Peyer's patch (tissue), 4 donors: ENCODE data around the gene SERPINB3. TPM values are rescaled to one million over a fixed set of nuclear protein-coding genes. Genes with fewer than 3 reads are reported as not detected.

Experiments
- DNase-seq, 3 donors: peaks; one replicate each; pipeline ENCODE4 v3.0.0-alpha.2; 2017 to 2019
- H3K27ac ChIP-seq, 4 donors: fragments of 200-600 bp; sonication (generic); one replicate each; pipeline ENCODE4 v1.5.1; 2016 to 2019
- H3K27me3 ChIP-seq, 2 donors: fragments of 200-600 bp; sonication (generic); one replicate each; pipeline ENCODE4 v1.5.1; 2019
- H3K36me3 ChIP-seq, 3 donors: fragments of 200-600 bp; sonication (generic); one replicate each; pipeline ENCODE4 v1.5.1; 2016 to 2019
- H3K4me1 ChIP-seq, 4 donors: fragments of 200-600 bp; sonication (generic); one replicate each; pipeline ENCODE4 v1.5.1; 2016 to 2019
- H3K4me3 ChIP-seq, 4 donors: fragments of 200-600 bp; sonication (generic); 1 replicate in 3 of 4; 2 replicates in 1 of 4; pipeline ENCODE4 v1.5.1; 2016 to 2019; ENCODE audit warnings: mild to moderate bottlenecking in 1 of 4
- H3K9me3 ChIP-seq, 4 donors: fragments of 200-600 bp; sonication (generic); one replicate each; pipeline ENCODE4 v1.5.1; 2016 to 2019; ENCODE audit warnings: mild to moderate bottlenecking in 1 of 4
- CTCF ChIP-seq, 6 experiments: fragments of 450-650 bp in 4 of 6; fragments of 200-600 bp in 2 of 6; sonication (generic) in 1 of 6; IDR thresholded peaks; one replicate each; pipeline ENCODE4 v1.5.1; 2017 to 2019; ENCODE audit warnings: antibody characterized with exemption in 6 of 6, mild to moderate bottlenecking in 3 of 6, moderate library complexity in 1 of 6
- POLR2A ChIP-seq, 2 donors: fragments of 450-650 bp; IDR thresholded peaks; one replicate each; pipeline ENCODE4 v1.5.1; 2017; ENCODE audit warnings: antibody characterized with exemption in 2 of 2, mild to moderate bottlenecking in 2 of 2, moderate library complexity in 2 of 2
- total RNA-seq, 4 donors: library from RNA; depleted of rRNA; stranded (reverse); fragments of >200 nt; gene quantifications; one replicate each; pipeline ENCODE4 v1.1.0, GENCODE V29; 2016

SERPINB3 gene
- total RNA-seq, 4 donors from 2014 or later, result not detected

- no peak overlapping the region for H3K27ac ChIP-seq
- H3K4me1 ChIP-seq, result no peaks in the 10 kb centered on the region
- no peaks in the 10 kb centered on the region for H3K27me3 ChIP-seq
- H3K36me3 ChIP-seq, result no peaks in the 10 kb centered on the region
- no peak overlapping the region for H3K4me3 ChIP-seq
- no peaks in the 10 kb centered on the region for H3K9me3 ChIP-seq
- DNase-seq, result no peak
- TF ChIP-seq CTCF (IDR thresholded peaks at IDR 0.05) (no peak), POLR2A (IDR thresholded peaks at IDR 0.05) (no peak)
Observed at GRCh38 chr18:63700501-63700900, 38.8 kb upstream of the SERPINB3 start.

DNA sequence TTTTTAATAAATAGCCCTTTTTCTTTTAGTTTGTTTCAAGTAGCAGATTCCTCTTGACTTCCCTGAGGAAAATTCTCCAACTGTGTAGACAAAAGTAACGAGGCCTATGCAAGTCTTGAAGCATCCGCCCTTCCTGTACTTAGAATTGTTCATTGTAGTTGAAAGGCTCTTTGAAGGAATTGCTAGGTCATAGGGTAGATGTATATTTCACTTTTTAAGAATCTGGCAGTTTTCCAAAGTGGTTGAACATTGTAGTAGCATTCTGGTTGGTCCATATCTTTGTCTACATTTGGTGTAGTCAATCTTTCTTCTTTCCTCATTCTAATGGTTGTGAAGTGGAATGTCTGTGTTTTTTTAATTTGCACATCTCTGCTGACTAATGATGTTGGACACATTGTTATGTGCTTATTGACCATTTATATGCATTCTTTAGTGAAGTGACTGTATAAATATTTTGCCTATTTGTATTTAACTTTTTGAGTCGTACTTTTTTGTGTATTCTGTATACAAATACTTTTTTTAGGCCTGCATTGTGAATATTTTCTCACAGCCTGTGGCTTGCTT, 35.5 kb upstream of the SERPINB3 start:
- Histone ChIP-seq H3K9me3 (no peaks in the 10 kb centered on the region), H3K4me1 (no peaks in the 10 kb centered on the region), H3K4me3 (no peak overlapping the region), H3K36me3 (no peaks in the 10 kb centered on the region), H3K27ac (no peak overlapping the region), H3K27me3 (no peaks in the 10 kb centered on the region)
- TF ChIP-seq CTCF (IDR thresholded peaks at IDR 0.05) (no peak), POLR2A (IDR thresholded peaks at IDR 0.05) (no peak)
- no peak for DNase-seq

DNA sequence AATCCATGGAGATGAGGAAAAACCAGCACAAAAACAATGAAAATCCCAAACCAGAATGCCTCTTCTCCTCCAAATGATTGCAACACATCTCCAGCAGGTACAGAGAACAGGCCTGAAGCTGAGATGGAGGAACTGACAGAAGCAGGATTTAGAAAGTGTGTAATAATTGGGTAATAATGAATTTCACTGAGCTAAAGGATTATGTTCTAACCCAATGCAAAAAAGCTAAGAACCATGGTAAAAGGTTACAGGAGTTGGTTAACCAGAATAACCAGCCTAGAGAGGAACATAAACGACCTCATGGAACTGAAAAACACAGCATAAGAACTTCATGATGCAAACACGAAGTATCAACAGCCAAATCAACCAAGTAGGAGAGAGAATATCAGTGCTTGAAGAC, 27.4 kb upstream of the SERPINB3 start:
- Histone ChIP-seq H3K4me1 (no peaks in the 10 kb centered on the region), H3K27me3 (no peaks in the 10 kb centered on the region)

DNA sequence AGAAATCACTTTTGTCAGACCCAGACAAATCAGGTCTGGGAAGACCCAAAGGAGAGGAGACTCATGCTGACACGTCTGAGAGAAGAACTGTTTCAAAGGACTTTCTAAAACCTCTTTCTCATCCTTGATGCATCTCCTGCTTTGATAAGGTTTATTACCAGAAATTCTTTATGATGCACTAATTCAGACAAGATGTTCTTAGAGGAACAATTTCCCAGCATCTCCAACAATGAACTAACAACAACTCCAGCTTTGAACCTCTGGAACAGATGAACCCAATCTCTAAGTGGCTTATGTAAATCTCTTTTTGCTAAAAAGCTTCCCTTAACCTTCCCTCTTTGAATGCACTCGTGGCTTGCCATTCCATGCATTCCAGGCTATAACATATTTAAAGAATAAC, 25.2 kb upstream of the SERPINB3 start:
- Histone ChIP-seq H3K4me1 (no peaks in the 10 kb centered on the region), H3K36me3 (no peaks in the 10 kb centered on the region), H3K27ac (no peak overlapping the region), H3K9me3 (no peaks in the 10 kb centered on the region), H3K4me3 (no peak overlapping the region), H3K27me3 (no peaks in the 10 kb centered on the region)
- no peak for TF ChIP-seq CTCF (IDR thresholded peaks at IDR 0.05)
- TF ChIP-seq POLR2A (IDR thresholded peaks at IDR 0.05), result no peak
- no peak for DNase-seq

More for the DNA sequence above, 27.4 kb upstream of the SERPINB3 start:
- Histone ChIP-seq H3K36me3 (no peaks in the 10 kb centered on the region), H3K27ac (no peak overlapping the region), H3K4me3 (no peak overlapping the region), H3K9me3 (no peaks in the 10 kb centered on the region)
- TF ChIP-seq POLR2A (IDR thresholded peaks at IDR 0.05), result no peak
- no peak for TF ChIP-seq CTCF (IDR thresholded peaks at IDR 0.05)
- no peak for DNase-seq

DNA sequence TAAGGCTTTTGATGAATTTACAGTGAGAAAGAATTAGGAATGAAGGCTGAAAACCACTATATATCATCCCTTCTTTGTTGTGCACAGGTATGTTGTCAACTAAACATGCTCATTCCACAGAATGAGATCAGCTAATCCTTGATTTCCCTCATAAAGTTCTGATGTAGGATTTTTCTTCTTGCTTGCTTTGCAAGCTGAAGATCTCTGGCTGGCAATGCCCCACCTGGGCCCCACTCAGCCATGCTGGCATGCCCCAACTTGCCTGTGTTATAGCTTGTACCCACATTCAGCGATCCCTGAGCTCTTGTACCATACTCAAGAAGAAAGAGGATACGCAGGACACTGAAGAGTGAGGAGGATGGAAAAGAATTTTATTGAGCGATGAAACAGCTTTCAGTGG, 23.0 kb upstream of the SERPINB3 start:
- DNase-seq, result no peak
- Histone ChIP-seq H3K27ac (no peak overlapping the region), H3K36me3 (no peaks in the 10 kb centered on the region), H3K4me1 (no peaks in the 10 kb centered on the region), H3K27me3 (no peaks in the 10 kb centered on the region), H3K9me3 (no peaks in the 10 kb centered on the region), H3K4me3 (no peak overlapping the region)
- TF ChIP-seq CTCF (IDR thresholded peaks at IDR 0.05) (no peak), POLR2A (IDR thresholded peaks at IDR 0.05) (no peak)

- Histone ChIP-seq H3K36me3 (no peaks in the 10 kb centered on the region), H3K4me1 (no peaks in the 10 kb centered on the region), H3K4me3 (no peak overlapping the region), H3K27me3 (no peaks in the 10 kb centered on the region), H3K27ac (no peak overlapping the region), H3K9me3 (no peaks in the 10 kb centered on the region)
- DNase-seq, result no peak
- TF ChIP-seq POLR2A (IDR thresholded peaks at IDR 0.05), result no peak
- TF ChIP-seq CTCF (IDR thresholded peaks at IDR 0.05), result no peak
Observed at GRCh38 chr18:63683890-63684289, 22.2 kb upstream of the SERPINB3 start.
